ENCODE results near the gene CAMK1. TPM values are rescaled to one million over a fixed set of nuclear protein-coding genes. Genes with fewer than 3 reads are reported as not detected.

Gene CAMK1
- total RNA-seq, 1 donor from 2014 or later: 18.0 TPM

DNA sequence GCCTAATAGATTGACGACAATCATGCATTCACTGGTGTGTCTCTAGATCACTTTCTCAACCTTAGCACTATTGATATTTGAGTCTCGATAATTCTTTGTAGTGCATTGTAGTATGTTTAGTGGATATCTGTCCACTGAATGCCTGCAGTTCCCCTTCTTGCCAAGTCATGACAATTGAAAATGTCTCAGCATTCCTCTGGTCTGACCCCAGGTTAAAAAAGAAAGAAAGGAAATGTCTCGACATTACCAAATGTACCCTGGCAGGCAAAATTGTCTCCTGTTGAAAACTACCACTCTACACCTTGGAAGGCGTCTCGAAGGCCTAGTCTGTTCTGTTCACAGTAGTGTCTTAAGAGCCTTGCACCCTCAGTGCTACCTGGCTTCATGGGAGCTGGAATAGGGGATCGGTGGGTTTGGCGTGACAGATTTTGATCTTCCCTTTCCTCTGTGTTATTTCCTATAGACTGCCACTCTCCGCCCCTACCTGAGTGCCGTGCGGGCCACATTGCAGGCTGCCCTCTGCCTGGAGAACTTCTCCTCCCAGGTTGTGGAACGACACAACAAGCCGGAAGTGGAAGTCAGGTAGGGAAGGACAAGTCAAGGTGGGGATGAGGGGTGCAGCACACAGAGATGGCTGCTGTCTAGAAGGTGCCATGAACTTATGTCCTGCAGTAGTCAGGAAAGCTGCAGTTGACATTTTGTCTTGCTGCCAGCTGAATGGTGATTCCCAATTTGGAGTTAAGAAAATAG is 27.6 kb upstream of the CAMK1 start:
- no peak for DNase-seq (ENCODE audit: low read depth)
- Histone ChIP-seq H3K36me3 (ENCODE audit: control insufficient read depth, insufficient read depth, low read length) (peaks cover 4% of the 10 kb centered on the region), H3K4me3 (ENCODE audit: low read depth, low read length) (no peak overlapping the region), H3K27me3 (ENCODE audit: control insufficient read depth, insufficient read depth, low read length) (no peaks in the 10 kb centered on the region)
- TF ChIP-seq, protein P1, sequence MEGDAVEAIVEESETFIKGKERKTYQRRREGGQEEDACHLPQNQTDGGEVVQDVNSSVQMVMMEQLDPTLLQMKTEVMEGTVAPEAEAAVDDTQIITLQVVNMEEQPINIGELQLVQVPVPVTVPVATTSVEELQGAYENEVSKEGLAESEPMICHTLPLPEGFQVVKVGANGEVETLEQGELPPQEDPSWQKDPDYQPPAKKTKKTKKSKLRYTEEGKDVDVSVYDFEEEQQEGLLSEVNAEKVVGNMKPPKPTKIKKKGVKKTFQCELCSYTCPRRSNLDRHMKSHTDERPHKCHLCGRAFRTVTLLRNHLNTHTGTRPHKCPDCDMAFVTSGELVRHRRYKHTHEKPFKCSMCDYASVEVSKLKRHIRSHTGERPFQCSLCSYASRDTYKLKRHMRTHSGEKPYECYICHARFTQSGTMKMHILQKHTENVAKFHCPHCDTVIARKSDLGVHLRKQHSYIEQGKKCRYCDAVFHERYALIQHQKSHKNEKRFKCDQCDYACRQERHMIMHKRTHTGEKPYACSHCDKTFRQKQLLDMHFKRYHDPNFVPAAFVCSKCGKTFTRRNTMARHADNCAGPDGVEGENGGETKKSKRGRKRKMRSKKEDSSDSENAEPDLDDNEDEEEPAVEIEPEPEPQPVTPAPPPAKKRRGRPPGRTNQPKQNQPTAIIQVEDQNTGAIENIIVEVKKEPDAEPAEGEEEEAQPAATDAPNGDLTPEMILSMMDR (IDR thresholded peaks at IDR 0.05; ENCODE audit: insufficient read depth, low read length, poor library complexity, severe bottlenecking): no peak

- TF ChIP-seq, protein P1 (IDR thresholded peaks at IDR 0.05; ENCODE audit: insufficient read depth, low read length, poor library complexity, severe bottlenecking): no peak
- no peak for DNase-seq (ENCODE audit: low read depth)
- H3K36me3 ChIP-seq (ENCODE audit: control insufficient read depth, insufficient read depth, low read length): peaks cover 2% of the 10 kb centered on the region
- no peak overlapping the region for H3K4me3 ChIP-seq (ENCODE audit: low read depth, low read length)
- H3K27me3 ChIP-seq (ENCODE audit: control insufficient read depth, insufficient read depth, low read length): no peaks in the 10 kb centered on the region
Observed at GRCh38 chr3:9795207-9795606, 25.5 kb upstream of the CAMK1 start.

- Histone ChIP-seq H3K27me3 (ENCODE audit: control insufficient read depth, insufficient read depth, low read length) (no peaks in the 10 kb centered on the region), H3K4me3 (ENCODE audit: low read depth, low read length) (no peak overlapping the region), H3K36me3 (ENCODE audit: control insufficient read depth, insufficient read depth, low read length) (peaks cover 2% of the 10 kb centered on the region)
- no peak for DNase-seq (ENCODE audit: low read depth)
- TF ChIP-seq, protein P1 (IDR thresholded peaks at IDR 0.05; ENCODE audit: insufficient read depth, low read length, poor library complexity, severe bottlenecking): no peak
Observed at GRCh38 chr3:9794400-9794799, 24.7 kb upstream of the CAMK1 start.

GRCh38 chr3:9793161-9793781 is 23.5 kb upstream of the CAMK1 start:
- TF ChIP-seq, protein P1 (IDR thresholded peaks at IDR 0.05; ENCODE audit: insufficient read depth, low read length, poor library complexity, severe bottlenecking): no peak
- Histone ChIP-seq H3K36me3 (ENCODE audit: control insufficient read depth, insufficient read depth, low read length) (peaks cover 5% of the 10 kb centered on the region), H3K27me3 (ENCODE audit: control insufficient read depth, insufficient read depth, low read length) (no peaks in the 10 kb centered on the region), H3K4me3 (ENCODE audit: low read depth, low read length) (peak overlapping the region; percentile 84)
- DNase-seq (ENCODE audit: low read depth): no peak

DNA sequence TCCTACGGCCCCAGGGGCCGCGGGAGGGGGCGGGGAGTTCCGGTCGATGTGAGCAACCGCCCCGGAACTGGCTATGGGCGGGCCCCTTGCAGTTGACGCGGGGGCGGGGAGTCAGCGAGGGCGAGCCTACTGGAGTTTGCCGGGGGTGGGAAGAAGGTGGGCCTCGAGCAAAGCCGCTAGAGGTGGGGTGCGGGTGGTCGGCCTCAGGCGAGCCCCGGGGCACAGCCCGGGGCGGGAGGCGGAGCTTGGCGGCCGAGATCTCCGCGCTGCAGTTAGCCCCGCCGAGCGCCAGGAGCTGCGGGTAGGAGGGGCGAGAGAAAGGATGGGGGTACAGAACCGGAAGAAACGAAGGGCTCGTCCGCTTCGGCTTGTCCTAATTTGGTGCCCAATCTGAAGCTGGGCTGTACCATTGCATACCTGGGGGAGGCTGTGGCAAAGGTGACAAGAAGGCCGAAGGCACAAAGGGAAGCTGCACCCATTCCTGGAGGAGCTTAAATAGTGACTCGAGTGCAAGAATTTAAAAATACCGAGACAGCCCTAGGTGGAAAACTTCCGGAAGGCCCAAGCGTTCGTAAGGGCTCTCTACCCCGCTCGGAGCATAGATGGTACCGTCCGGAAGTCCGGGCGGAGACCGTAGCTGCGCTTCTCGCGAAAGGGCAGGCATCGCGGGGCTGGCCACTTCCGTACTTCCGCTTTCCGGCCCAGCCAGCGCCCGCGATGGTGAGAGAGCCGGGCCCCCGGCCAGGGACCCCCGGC is 22.8 kb upstream of the CAMK1 start, which contains the start of the genes ARPC4 and TADA3:
Gene ARPC4, plus strand, starts transcription at position 678 of the 756 bp plus-strand sequence. Its CDS starts 40 bp downstream, at position 718.
Gene TADA3, minus strand, starts transcription at position 69 of the 756 bp plus-strand sequence. CDS start 1,007 bp downstream, outside the sequence.
- TF ChIP-seq, protein P1 (IDR thresholded peaks at IDR 0.05; ENCODE audit: insufficient read depth, low read length, poor library complexity, severe bottlenecking): no peak
- Histone ChIP-seq H3K27me3 (ENCODE audit: control insufficient read depth, insufficient read depth, low read length) (no peaks in the 10 kb centered on the region), H3K4me3 (ENCODE audit: low read depth, low read length) (peak within 1 kb of the TSS; percentile 84), H3K36me3 (ENCODE audit: control insufficient read depth, insufficient read depth, low read length) (peaks cover 5% of the 10 kb centered on the region)
- DNase-seq (ENCODE audit: low read depth): peak; percentile 74
